Erythroblast (primary cell): ENCODE data around the gene CTNNA1.

Experiments used
- GATA1 ChIP-seq: IDR thresholded peaks from 2 replicates; pipeline ENCODE4 v1.6.1; 2011; ENCODE audit warnings: low read depth, mild to moderate bottlenecking, control low read depth, low read length, moderate library complexity
- POLR2A ChIP-seq: IDR thresholded peaks from 2 replicates; pipeline ENCODE4 v1.6.1; 2011; ENCODE audit warnings: mild to moderate bottlenecking, low read length

DNA sequence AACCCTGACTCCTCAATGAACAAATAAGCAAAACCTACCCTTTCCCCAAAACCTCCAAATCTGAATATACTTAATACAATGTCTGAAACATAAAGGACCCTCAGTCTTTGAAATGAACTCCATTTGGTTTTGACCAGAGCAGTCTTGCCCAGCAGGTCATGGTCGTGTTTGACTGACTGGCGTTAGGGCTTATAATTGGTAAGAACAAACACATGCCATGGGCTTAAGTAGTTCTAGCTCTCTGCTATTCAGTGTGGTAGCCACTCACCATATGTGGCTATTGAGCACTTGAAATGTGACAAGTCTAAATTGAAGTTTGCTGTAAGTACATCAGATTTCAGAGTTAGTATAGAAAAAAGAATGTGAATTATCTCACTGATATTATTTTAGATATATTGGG is 79.9 kb downstream of the CTNNA1 start:
- TF ChIP-seq POLR2A (no peak), GATA1 (no peak)
